ENCODE data around the gene TIGD2. TPM values are rescaled to one million over a fixed set of nuclear protein-coding genes. Genes with fewer than 3 reads are reported as not detected.
A peak's percentile ranks its signal among the peaks of the same experiment; 100 is the strongest.

Gene TIGD2
- total RNA-seq, 1 experiment from 2014 or later = 7.2 TPM

- Histone ChIP-seq H3K4me3 (ENCODE audit: low read length) (peak overlapping the region; percentile 73), H4K20me1 (ENCODE audit: insufficient read depth, low read depth, low read length) (no peaks in the 10 kb centered on the region; the same call in 1 of the 2 replicates), H3K27me3 (ENCODE audit: low read length) (no peaks in the 10 kb centered on the region), H2AFZ (ENCODE audit: low read length) (peak overlapping the region; percentile 97; the same call in 1 of the 2 replicates), H3K4me2 (ENCODE audit: low read depth, low read length, poor library complexity, severe bottlenecking) (peak overlapping the region; percentile 86), H3K79me2 (ENCODE audit: low read length) (no peaks in the 10 kb centered on the region), H3K36me3 (ENCODE audit: insufficient read depth, low read length) (no peaks in the 10 kb centered on the region), H3K27ac (ENCODE audit: low read length) (no peak overlapping the region), H3K9me3 (ENCODE audit: low read length) (no peaks in the 10 kb centered on the region), H3K9me2 (replicated peaks; ENCODE audit: insufficient read depth, low read length) (0 out of 2 replicates have a peak, but pooled peaks cover 3% of the 10 kb centered on the region), H3K9ac (ENCODE audit: low read length) (peak overlapping the region; percentile 65), H3K4me1 (ENCODE audit: low read length) (peaks cover 17% of the 10 kb centered on the region)
- DNase-seq = no peak
These were observed 770 bp upstream of the TIGD2 start for GRCh38 chr4:89110541-89110985.

- peak overlapping the region; percentile 80 for H3K9ac ChIP-seq (ENCODE audit: low read length)
- H3K27me3 ChIP-seq (ENCODE audit: low read length) = no peaks in the 10 kb centered on the region
- no peaks in the 10 kb centered on the region for H3K9me3 ChIP-seq (ENCODE audit: low read length)
- H2AFZ ChIP-seq (ENCODE audit: low read length) = peak overlapping the region; percentile 89
- no peaks in the 10 kb centered on the region for H3K36me3 ChIP-seq (ENCODE audit: insufficient read depth, low read length)
- H3K4me2 ChIP-seq (ENCODE audit: low read depth, low read length, poor library complexity, severe bottlenecking) = peak overlapping the region; percentile 86
- no peaks in the 10 kb centered on the region; the same call in 1 of the 2 replicates for H4K20me1 ChIP-seq (ENCODE audit: insufficient read depth, low read depth, low read length)
- H3K4me3 ChIP-seq (ENCODE audit: low read length) = peak overlapping the region; percentile 73
- 0 out of 2 replicates have a peak, but pooled peaks cover 2% of the 10 kb centered on the region for H3K9me2 ChIP-seq (replicated peaks; ENCODE audit: insufficient read depth, low read length)
- no peaks in the 10 kb centered on the region for H3K79me2 ChIP-seq (ENCODE audit: low read length)
- H3K27ac ChIP-seq (ENCODE audit: low read length) = no peak overlapping the region
- peaks cover 17% of the 10 kb centered on the region for H3K4me1 ChIP-seq (ENCODE audit: low read length)
- DNase-seq = peak; percentile 14
These were observed 665 bp downstream of the TIGD2 start for GRCh38 chr4:89111833-89112563.

- Histone ChIP-seq H3K4me2 (ENCODE audit: low read depth, low read length, poor library complexity, severe bottlenecking) (no peak overlapping the region), H4K20me1 (ENCODE audit: insufficient read depth, low read depth, low read length) (no peaks in the 10 kb centered on the region; the same call in 1 of the 2 replicates), H3K9me3 (ENCODE audit: low read length) (no peaks in the 10 kb centered on the region), H3K79me2 (ENCODE audit: low read length) (no peaks in the 10 kb centered on the region), H3K4me3 (ENCODE audit: low read length) (no peak overlapping the region), H3K9ac (ENCODE audit: low read length) (no peak overlapping the region), H3K27ac (ENCODE audit: low read length) (no peak overlapping the region), H3K4me1 (ENCODE audit: low read length) (peaks cover 17% of the 10 kb centered on the region), H3K27me3 (ENCODE audit: low read length) (no peaks in the 10 kb centered on the region), H2AFZ (ENCODE audit: low read length) (no peak overlapping the region), H3K9me2 (replicated peaks; ENCODE audit: insufficient read depth, low read length) (no peaks in the 10 kb centered on the region), H3K36me3 (ENCODE audit: insufficient read depth, low read length) (no peaks in the 10 kb centered on the region)
- DNase-seq = peak; percentile 35
These were observed 2.1 kb downstream of the TIGD2 start for GRCh38 chr4:89113415-89113814.

GRCh38 chr4:89114100-89114499 is 2.8 kb downstream of the TIGD2 start:
- H3K4me2 ChIP-seq (ENCODE audit: low read depth, low read length, poor library complexity, severe bottlenecking) = no peak overlapping the region
- H3K9me3 ChIP-seq (ENCODE audit: low read length) = no peaks in the 10 kb centered on the region
- H3K9me2 ChIP-seq (replicated peaks; ENCODE audit: insufficient read depth, low read length) = no peaks in the 10 kb centered on the region
- no peak overlapping the region for H3K27ac ChIP-seq (ENCODE audit: low read length)
- no peaks in the 10 kb centered on the region for H3K27me3 ChIP-seq (ENCODE audit: low read length)
- H3K4me3 ChIP-seq (ENCODE audit: low read length) = no peak overlapping the region
- H3K4me1 ChIP-seq (ENCODE audit: low read length) = peaks cover 17% of the 10 kb centered on the region
- no peak overlapping the region for H2AFZ ChIP-seq (ENCODE audit: low read length)
- H3K79me2 ChIP-seq (ENCODE audit: low read length) = no peaks in the 10 kb centered on the region
- H3K9ac ChIP-seq (ENCODE audit: low read length) = no peak overlapping the region
- no peaks in the 10 kb centered on the region; the same call in 1 of the 2 replicates for H4K20me1 ChIP-seq (ENCODE audit: insufficient read depth, low read depth, low read length)
- DNase-seq = peak; percentile 31
- H3K36me3 ChIP-seq (ENCODE audit: insufficient read depth, low read length) = no peaks in the 10 kb centered on the region

GRCh38 chr4:89117115-89117514 is 5.8 kb downstream of the TIGD2 start:
- H3K4me2 ChIP-seq (ENCODE audit: low read depth, low read length, poor library complexity, severe bottlenecking) = no peak overlapping the region
- no peak overlapping the region for H2AFZ ChIP-seq (ENCODE audit: low read length)
- no peaks in the 10 kb centered on the region for H3K79me2 ChIP-seq (ENCODE audit: low read length)
- H3K4me3 ChIP-seq (ENCODE audit: low read length) = no peak overlapping the region
- H3K36me3 ChIP-seq (ENCODE audit: insufficient read depth, low read length) = no peaks in the 10 kb centered on the region
- no peaks in the 10 kb centered on the region for H3K9me3 ChIP-seq (ENCODE audit: low read length)
- no peak overlapping the region for H3K27ac ChIP-seq (ENCODE audit: low read length)
- no peaks in the 10 kb centered on the region for H3K27me3 ChIP-seq (ENCODE audit: low read length)
- H3K4me1 ChIP-seq (ENCODE audit: low read length) = peaks cover 4% of the 10 kb centered on the region
- no peak overlapping the region for H3K9ac ChIP-seq (ENCODE audit: low read length)
- no peaks in the 10 kb centered on the region for H3K9me2 ChIP-seq (replicated peaks; ENCODE audit: insufficient read depth, low read length)
- no peaks in the 10 kb centered on the region; the same call in 1 of the 2 replicates for H4K20me1 ChIP-seq (ENCODE audit: insufficient read depth, low read depth, low read length)
- DNase-seq = no peak

DNA sequence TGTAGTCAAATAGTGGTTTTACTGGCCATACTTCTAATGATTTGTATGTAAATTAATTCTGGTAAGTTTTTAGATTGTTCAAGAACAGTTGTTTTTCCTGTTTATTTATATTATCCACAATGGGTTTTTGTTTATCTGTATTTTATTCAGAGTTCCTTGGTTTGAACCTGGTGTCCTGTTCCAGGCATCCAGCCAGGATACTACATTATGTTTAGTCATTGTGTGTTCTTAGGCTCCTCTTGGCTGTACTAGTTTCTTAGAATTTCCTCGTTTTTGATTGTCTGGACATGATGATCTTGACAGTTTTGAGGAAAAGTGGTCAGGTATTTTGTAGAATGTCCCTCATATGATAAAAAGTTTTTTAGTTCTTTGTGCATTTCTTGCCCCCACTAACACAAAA is 7.8 kb downstream of the TIGD2 start:
- H4K20me1 ChIP-seq (ENCODE audit: insufficient read depth, low read depth, low read length) = no peaks in the 10 kb centered on the region; the same call in 1 of the 2 replicates
- H3K4me3 ChIP-seq (ENCODE audit: low read length) = no peak overlapping the region
- H3K9me3 ChIP-seq (ENCODE audit: low read length) = no peaks in the 10 kb centered on the region
- no peaks in the 10 kb centered on the region for H3K79me2 ChIP-seq (ENCODE audit: low read length)
- no peaks in the 10 kb centered on the region for H3K36me3 ChIP-seq (ENCODE audit: insufficient read depth, low read length)
- DNase-seq = no peak
- H3K9ac ChIP-seq (ENCODE audit: low read length) = no peak overlapping the region
- H3K4me1 ChIP-seq (ENCODE audit: low read length) = no peaks in the 10 kb centered on the region
- no peak overlapping the region for H3K27ac ChIP-seq (ENCODE audit: low read length)
- H3K9me2 ChIP-seq (replicated peaks; ENCODE audit: insufficient read depth, low read length) = no peaks in the 10 kb centered on the region
- H3K4me2 ChIP-seq (ENCODE audit: low read depth, low read length, poor library complexity, severe bottlenecking) = no peak overlapping the region
- H3K27me3 ChIP-seq (ENCODE audit: low read length) = no peaks in the 10 kb centered on the region
- no peak overlapping the region for H2AFZ ChIP-seq (ENCODE audit: low read length)

DNA sequence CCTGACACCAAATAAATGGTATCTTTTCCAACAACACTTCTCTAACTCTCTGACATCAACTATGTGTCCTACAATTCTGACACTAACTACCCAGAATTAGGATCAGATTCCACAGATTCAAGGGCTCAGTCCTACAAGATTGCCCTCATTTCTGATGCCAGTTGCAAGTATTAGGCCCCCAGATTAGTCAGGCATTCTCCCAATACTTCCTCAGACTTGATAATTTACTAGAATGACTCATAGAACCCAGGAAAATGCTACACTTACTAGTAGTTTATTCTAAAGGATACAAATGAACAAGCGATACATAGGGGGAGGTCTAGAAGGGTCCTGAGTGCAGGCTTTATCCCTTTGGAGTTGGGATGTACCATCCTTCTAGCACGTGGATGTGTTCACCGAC is 8.5 kb downstream of the TIGD2 start:
- no peaks in the 10 kb centered on the region for H3K36me3 ChIP-seq (ENCODE audit: insufficient read depth, low read length)
- H3K9ac ChIP-seq (ENCODE audit: low read length) = no peak overlapping the region
- no peak overlapping the region for H2AFZ ChIP-seq (ENCODE audit: low read length)
- H3K4me2 ChIP-seq (ENCODE audit: low read depth, low read length, poor library complexity, severe bottlenecking) = no peak overlapping the region
- no peaks in the 10 kb centered on the region for H3K79me2 ChIP-seq (ENCODE audit: low read length)
- no peak overlapping the region for H3K4me3 ChIP-seq (ENCODE audit: low read length)
- no peaks in the 10 kb centered on the region; the same call in 1 of the 2 replicates for H4K20me1 ChIP-seq (ENCODE audit: insufficient read depth, low read depth, low read length)
- H3K27ac ChIP-seq (ENCODE audit: low read length) = no peak overlapping the region
- no peak for DNase-seq
- no peaks in the 10 kb centered on the region for H3K4me1 ChIP-seq (ENCODE audit: low read length)
- no peaks in the 10 kb centered on the region for H3K9me3 ChIP-seq (ENCODE audit: low read length)
- H3K9me2 ChIP-seq (replicated peaks; ENCODE audit: insufficient read depth, low read length) = no peaks in the 10 kb centered on the region
- no peaks in the 10 kb centered on the region for H3K27me3 ChIP-seq (ENCODE audit: low read length)

GRCh38 chr4:89121387-89122068 is 10.2 kb downstream of the TIGD2 start:
- H3K9ac ChIP-seq (ENCODE audit: low read length) = no peak overlapping the region
- H4K20me1 ChIP-seq (ENCODE audit: insufficient read depth, low read depth, low read length) = no peaks in the 10 kb centered on the region
- H3K79me2 ChIP-seq (ENCODE audit: low read length) = no peaks in the 10 kb centered on the region
- H3K9me2 ChIP-seq (replicated peaks; ENCODE audit: insufficient read depth, low read length) = no peaks in the 10 kb centered on the region
- no peak for DNase-seq
- H2AFZ ChIP-seq (ENCODE audit: low read length) = no peak overlapping the region
- H3K4me1 ChIP-seq (ENCODE audit: low read length) = no peaks in the 10 kb centered on the region
- H3K27ac ChIP-seq (ENCODE audit: low read length) = no peak overlapping the region
- no peaks in the 10 kb centered on the region for H3K27me3 ChIP-seq (ENCODE audit: low read length)
- H3K4me3 ChIP-seq (ENCODE audit: low read length) = no peak overlapping the region
- H3K36me3 ChIP-seq (ENCODE audit: insufficient read depth, low read length) = no peaks in the 10 kb centered on the region
- no peak overlapping the region for H3K4me2 ChIP-seq (ENCODE audit: low read depth, low read length, poor library complexity, severe bottlenecking)
- no peaks in the 10 kb centered on the region for H3K9me3 ChIP-seq (ENCODE audit: low read length)

Measured in Karpas-422 (cell line).